K562 (cell line): ENCODE measurements around the gene SUPT5H. TPM values are rescaled to one million over a fixed set of nuclear protein-coding genes. Genes with fewer than 3 reads are reported as not detected.

Experiments
- ATAC-seq: fragments of 200-7000 bp; cut with Tn5 transposase; 3 replicates; pipeline ENCODE4 v1.9.1; 2020; ENCODE audit warnings: moderate library complexity
- BruUV-seq: library from RNA; stranded (reverse); fragments of 400-500 nt; replicated peaks from 2 replicates; lab custom pipeline; 2021; lab: Mats Ljungman, UMichigan
- CTCF ChIA-PET: fragments of 300-600 bp; formaldehyde crosslinking; extraction: SDS; loops from one replicate; lab custom pipeline; 2021; ENCODE audit warnings: low intra/inter-chr PET ratio; lab: Yijun Ruan, JAX
- POLR2A ChIA-PET: fragments of 300-600, 350-650 bp; sonication (Branson Sonifier 250); formaldehyde crosslinking; extraction: SDS; loops from one replicate; lab custom pipeline; 2021; ENCODE audit warnings: antibody characterized with exemption, inconsistent platforms; lab: Yijun Ruan, JAX
- DNase-seq, 4 experiments: peaks; one replicate each; pipeline versions ENCODE4 v3.0.0 to v3.0.0-alpha.2; 2011 to 2018; ENCODE audit warnings: low spot score in 3 of 4, mixed read lengths in 3 of 4; ENCODE audit errors: extremely low read depth in 1 of 4
- FAIRE-seq: peaks from 2 replicates; lab custom pipeline; 2011; peaks lifted over from hg19 to GRCh38; lab: Jason Lieb, UNC
- H2AFZ ChIP-seq: 2 replicates; pipeline ENCODE4 v1.6.0; 2011; ENCODE audit warnings: low read depth, low read length, control low read depth, inconsistent platforms
- H3K27ac ChIP-seq: fragments of 200-600 bp; 3 replicates; pipeline ENCODE4 v1.8.0; 2011; ENCODE audit warnings: low read depth, mild to moderate bottlenecking, control low read depth, inconsistent platforms, low read length, moderate library complexity, mixed read lengths; ENCODE audit errors: extremely low read depth
- H3K27me3 ChIP-seq, 2 experiments: fragments of 300-600 bp in 1 of 2; 2 replicates in 1 of 2; 3 replicates in 1 of 2; pipeline versions ENCODE4 v1.6.0 to v1.8.0; 2011; ENCODE audit warnings: inconsistent platforms in 2 of 2, low read length in 2 of 2, mild to moderate bottlenecking in 1 of 2, mixed read lengths in 1 of 2, moderate library complexity in 1 of 2; ENCODE audit not compliant: control insufficient read depth in 2 of 2, insufficient read depth in 2 of 2
- H3K36me3 ChIP-seq: fragments of 300-600 bp; 3 replicates; pipeline ENCODE4 v1.8.0; 2011; ENCODE audit warnings: mild to moderate bottlenecking, low read length, inconsistent platforms; ENCODE audit not compliant: control insufficient read depth, insufficient read depth
- H3K4me1 ChIP-seq, 2 experiments: fragments of 200-600 bp in 1 of 2; replicated peaks in 1 of 2; 2 replicates in 1 of 2; 3 replicates in 1 of 2; pipeline versions ENCODE4 v1.5.1 to v1.8.0; 2011; ENCODE audit warnings: inconsistent platforms in 2 of 2, low read length in 2 of 2, mild to moderate bottlenecking in 1 of 2, mixed read lengths in 1 of 2, moderate library complexity in 1 of 2; ENCODE audit not compliant: control insufficient read depth in 2 of 2, insufficient read depth in 2 of 2
- H3K4me2 ChIP-seq: 2 replicates; pipeline ENCODE4 v1.6.1; 2011; ENCODE audit warnings: low read length, control low read depth, inconsistent platforms, mixed read lengths; ENCODE audit not compliant: insufficient read depth
- H3K4me3 ChIP-seq: fragments of 200-600 bp; sonication (generic), shearing (Covaris generic); 2 replicates; pipeline ENCODE4 v1.5.1; 2016; ENCODE audit warnings: control low read depth, inconsistent platforms
- H3K79me2 ChIP-seq: fragments of 200-600 bp; 3 replicates; pipeline ENCODE4 v1.8.0; 2011; ENCODE audit warnings: low read length, inconsistent platforms; ENCODE audit not compliant: control insufficient read depth, insufficient read depth
- H3K9ac ChIP-seq, 2 experiments: 2 replicates each; pipeline versions ENCODE4 v1.6.0 to v1.6.1; 2011; ENCODE audit warnings: low read depth in 2 of 2, low read length in 2 of 2, control low read depth in 1 of 2, inconsistent platforms in 1 of 2, mild to moderate bottlenecking in 1 of 2, mixed read lengths in 1 of 2; ENCODE audit not compliant: insufficient read depth in 1 of 2
- H3K9me1 ChIP-seq: one replicate; pipeline ENCODE4 v1.6.0; 2011; ENCODE audit warnings: inconsistent platforms, mild to moderate bottlenecking, low read length, moderate library complexity; ENCODE audit not compliant: control insufficient read depth, insufficient read depth
- H3K9me3 ChIP-seq: replicated peaks from 2 replicates; pipeline ENCODE4 v1.5.1; 2011; ENCODE audit warnings: low read depth, low read length, inconsistent platforms; ENCODE audit not compliant: control insufficient read depth, insufficient read depth
- H4K20me1 ChIP-seq: replicated peaks from 2 replicates; pipeline ENCODE4 v1.6.1; 2011; ENCODE audit warnings: low read length, inconsistent platforms, mixed read lengths; ENCODE audit not compliant: control insufficient read depth, insufficient read depth
- CHD4 ChIP-seq: fragments of 200-600 bp; sonication (generic); IDR thresholded peaks from 3 replicates; pipeline ENCODE4 v1.6.1; 2012; ENCODE audit warnings: low read depth, mild to moderate bottlenecking, mixed read lengths, low read length, inconsistent platforms; ENCODE audit not compliant: insufficient read depth, insufficient replicate concordance, poor library complexity, severe bottlenecking
- EGR1 ChIP-seq: fragments of 450-650 bp; conservative IDR thresholded peaks from 2 replicates; pipeline ENCODE4 v1.6.1; 2017; ENCODE audit warnings: mild to moderate bottlenecking
- PHF20 ChIP-seq: fragments of 450-650 bp; IDR thresholded peaks from 2 replicates; pipeline ENCODE4 v1.6.1; 2018; ENCODE audit not compliant: partially characterized antibody
- POLR2AphosphoS2 ChIP-seq: IDR thresholded peaks from 2 replicates; pipeline ENCODE4 v1.6.1; 2012; ENCODE audit warnings: low read length, improper control_type of control experiment
- POLR2G ChIP-seq: fragments of 200-400 bp; formaldehyde crosslinking; IDR thresholded peaks from 2 replicates; pipeline ENCODE4 v1.6.1; 2017; ENCODE audit warnings: low read depth, mild to moderate bottlenecking, antibody characterized with exemption, low read length, moderate library complexity
- RBFOX2 ChIP-seq: fragments of 200-400 bp; formaldehyde crosslinking; IDR thresholded peaks from 2 replicates; pipeline ENCODE4 v1.6.1; 2017; ENCODE audit warnings: low read depth, mild to moderate bottlenecking, low read length, moderate library complexity
- RBM14 ChIP-seq: fragments of 200-400 bp; formaldehyde crosslinking; IDR thresholded peaks from 2 replicates; pipeline ENCODE4 v1.6.1; 2018; ENCODE audit warnings: low read depth, mild to moderate bottlenecking, low read length, moderate library complexity, borderline replicate concordance; ENCODE audit not compliant: insufficient read depth
- RCOR1 ChIP-seq, 2 experiments: IDR thresholded peaks; 2 replicates each; pipeline ENCODE4 v1.6.1; 2012; ENCODE audit warnings: low read depth in 2 of 2, low read length in 2 of 2, borderline replicate concordance in 1 of 2, improper control_type of control experiment in 1 of 2
- WGBS: fragments of 100-300 bp; shearing (Covaris generic); methylation state at CpG from one replicate; pipeline ENCODE4 v1.1.6; 2016; ENCODE audit warnings: low coverage, mixed read lengths; ENCODE audit not compliant: insufficient coverage; ENCODE audit errors: missing lambda C conversion rate; 5-methylcytosine and 5-hydroxymethylcytosine counted together
- in situ Hi-C: fragments of 300-500 bp; cut with MboI; formaldehyde crosslinking; loops from 4 replicates; pipeline ENCODE4 v1.15.0; 2018; ENCODE audit warnings: inconsistent platforms, mixed read lengths
- intact Hi-C: fragments of 100-400 bp; cut with micrococcal nuclease; formaldehyde crosslinking; loops from 2 replicates; pipeline ENCODE4 v1.14.2; 2022
- polyA plus RNA-seq, 8 experiments: library from polyadenylated mRNA; depleted of rRNA in 4 of 8; stranded (reverse) in 5 of 8; unstranded in 3 of 8; fragments of >200 nt; fragmentation: Nextera tagmentation in 2 of 8; fragmentation: Illumina TruSeq in 1 of 8; extraction: Ambion mirVana in 2 of 8; extraction: Trizol in 1 of 8; gene quantifications; 2 replicates each; pipeline versions ENCODE4 v1.2.1 to v1.2.3, GENCODE V29; 2011 to 2014; ENCODE audit warnings: inconsistent platforms in 1 of 8, missing spikeins in 1 of 8
- total RNA-seq, 7 experiments: library from RNA; depleted of rRNA in 6 of 7; stranded (reverse); fragments of >200 nt in 6 of 7; fragmentation: Illumina TruSeq in 2 of 7; extraction: Trizol in 2 of 7; gene quantifications; 2 replicates each; pipeline versions ENCODE4 v1.2.1 to v1.2.3, GENCODE V29; 2011 to 2021; ENCODE audit warnings: low replicate concordance in 1 of 7
- TF ChIP-seq, protein P1 (sequence below): conservative IDR thresholded peaks from 2 replicates; pipeline ENCODE4 v1.6.1; 2011; ENCODE audit warnings: low read depth, mild to moderate bottlenecking, low read length; ENCODE audit not compliant: control insufficient read depth
- TF ChIP-seq, protein P2 (sequence below): sonication (generic); formaldehyde crosslinking; IDR thresholded peaks from 2 replicates; pipeline ENCODE4 v1.5.0; 2020; ENCODE audit warnings: missing genetic modification reagents

Gene SUPT5H
- total and polyA plus RNA-seq, 9 of the 15 experiments (the other 6 are each of a cell fraction or from before 2014, with no cell fraction given): 13.3 to 85.9 (median 35.9) TPM

DNA sequence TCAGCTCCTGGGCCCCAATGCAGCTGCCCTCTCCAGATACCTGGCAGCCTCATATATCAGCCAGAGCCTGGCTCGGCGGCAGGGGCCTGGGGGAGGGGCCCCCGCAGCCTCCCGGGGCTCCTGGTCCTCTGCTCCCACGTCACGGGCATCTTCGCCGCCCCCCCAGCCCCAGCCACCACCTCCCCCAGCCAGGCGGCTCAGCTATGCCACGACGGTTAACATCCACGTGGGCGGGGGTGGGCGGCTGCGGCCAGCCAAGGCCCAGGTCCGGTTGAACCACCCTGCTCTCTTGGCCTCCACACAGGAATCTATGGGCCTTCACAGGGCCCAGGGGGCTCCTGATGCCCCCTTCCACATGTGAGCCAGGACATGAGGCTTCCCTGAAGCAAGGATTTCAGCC lies 20.4 kb upstream of the SUPT5H start:
- no peak for ATAC-seq
- in situ Hi-C loops: no loop called here
- CTCF ChIA-PET: no interaction called here
- H3K27ac ChIP-seq: no peak overlapping the region
- no peak for DNase-seq
- intact Hi-C loops: no loop called here
- peaks cover 0 to 13% of the 10 kb centered on the region in 2 experiments; a peak in 1 of 5 replicates for H3K4me1 ChIP-seq
- no peak overlapping the region for H3K4me3 ChIP-seq
- POLR2A ChIA-PET: interaction anchor here (0.8 to 9.1 kb wide), 2 partner anchors 8 to 34 kb away, joined by 3 to 141 read pairs; partner anchors contain the start of genes MED29 and RPS16
- H3K9me3 ChIP-seq: no peaks in the 10 kb centered on the region
- H3K27me3 ChIP-seq: no peaks in the 10 kb centered on the region
- 59% methylated on average over 7 of the region's 16 CpGs for WGBS
- no peaks in the 10 kb centered on the region for H4K20me1 ChIP-seq
- H3K9me1 ChIP-seq: no peaks in the 10 kb centered on the region
- H3K4me2 ChIP-seq: no peak overlapping the region
- H3K79me2 ChIP-seq: no peaks in the 10 kb centered on the region
- H2AFZ ChIP-seq: no peak overlapping the region
- TF ChIP-seq POLR2G (peak; percentile 49), RBM14 (no peak), PHF20 (no peak), POLR2AphosphoS2 (peak; percentile 70), RCOR1 (IDR thresholded peaks at IDR 0.05; ENCODE audit: borderline replicate concordance in 1 of 2, low read depth in 2 of 2, low read length in 2 of 2) (no peak), CHD4 (no peak), RBFOX2 (peak; percentile 33; the same call in 1 of the 2 replicates), EGR1 (0 out of 2 replicates have a peak, but pooled peaks have one; percentile 21)
- TF ChIP-seq, protein P1, sequence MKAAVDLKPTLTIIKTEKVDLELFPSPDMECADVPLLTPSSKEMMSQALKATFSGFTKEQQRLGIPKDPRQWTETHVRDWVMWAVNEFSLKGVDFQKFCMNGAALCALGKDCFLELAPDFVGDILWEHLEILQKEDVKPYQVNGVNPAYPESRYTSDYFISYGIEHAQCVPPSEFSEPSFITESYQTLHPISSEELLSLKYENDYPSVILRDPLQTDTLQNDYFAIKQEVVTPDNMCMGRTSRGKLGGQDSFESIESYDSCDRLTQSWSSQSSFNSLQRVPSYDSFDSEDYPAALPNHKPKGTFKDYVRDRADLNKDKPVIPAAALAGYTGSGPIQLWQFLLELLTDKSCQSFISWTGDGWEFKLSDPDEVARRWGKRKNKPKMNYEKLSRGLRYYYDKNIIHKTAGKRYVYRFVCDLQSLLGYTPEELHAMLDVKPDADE: no peak
- TF ChIP-seq, protein P2, sequence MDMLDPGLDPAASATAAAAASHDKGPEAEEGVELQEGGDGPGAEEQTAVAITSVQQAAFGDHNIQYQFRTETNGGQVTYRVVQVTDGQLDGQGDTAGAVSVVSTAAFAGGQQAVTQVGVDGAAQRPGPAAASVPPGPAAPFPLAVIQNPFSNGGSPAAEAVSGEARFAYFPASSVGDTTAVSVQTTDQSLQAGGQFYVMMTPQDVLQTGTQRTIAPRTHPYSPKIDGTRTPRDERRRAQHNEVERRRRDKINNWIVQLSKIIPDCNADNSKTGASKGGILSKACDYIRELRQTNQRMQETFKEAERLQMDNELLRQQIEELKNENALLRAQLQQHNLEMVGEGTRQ (CRISPR knock-in tag): no peak
- TF ChIP-seq, all 486 proteins: peak for 4
- no TSS peak for BruUV-seq
- Histone ChIP-seq H3K36me3 (peaks cover 18% of the 10 kb centered on the region; the same call in 1 of the 3 replicates), H3K9ac (no peak overlapping the region)
- no peak for FAIRE-seq
